Fibroblast of skin of back (primary cell): Measurements from ENCODE around the gene PRAMEF8. TPM values are rescaled to one million over a fixed set of nuclear protein-coding genes. Genes with fewer than 3 reads are reported as not detected.
"Not testable (repeated sequence)": the region's sequence is repeated elsewhere in the genome, so short reads cannot be mapped to it uniquely, and the experiment has no call there.

Experiments
- DNase-seq: peaks from one replicate; pipeline ENCODE4 v3.0.0-alpha.2; 2013
- polyA plus RNA-seq, 2 experiments: library from polyadenylated mRNA; unstranded; fragments of 120-200 nt; gene quantifications; one replicate each; pipeline ENCODE4 v1.2.1, GENCODE V29; 2013; ENCODE audit not compliant: insufficient read length in 2 of 2

PRAMEF8 gene
- polyA plus RNA-seq (2013, experiment 1 of 2; ENCODE audit: insufficient read length) = not detected
- not detected for polyA plus RNA-seq (2013, experiment 2 of 2; ENCODE audit: insufficient read length)

GRCh38 chr1:13285037-13285436 lies at the start of gene PRAMEF8:
PRAMEF8 (minus strand) TSS chr1:13285137; CDS start chr1:13284091, 1,046 bp downstream.
- not testable (repeated sequence) for DNase-seq

- not testable (repeated sequence) for DNase-seq
These were observed 30.3 kb upstream of the PRAMEF8 start, which contains the start of gene PRAMEF15 for GRCh38 chr1:13315281-13315680. PRAMEF15 (plus strand) TSS chr1:13315581; CDS start chr1:13318408, 2,827 bp downstream.

GRCh38 chr1:13303239-13303638 lies 18.3 kb upstream of the PRAMEF8 start, which contains the start of gene PRAMEF33:
PRAMEF33 (plus strand) TSS chr1:13303539; CDS start chr1:13305955, 2,416 bp downstream.
- not testable (repeated sequence) for DNase-seq

GRCh38 chr1:13302197-13302596 lies 17.3 kb upstream of the PRAMEF8 start:
- not testable (repeated sequence) for DNase-seq

- not testable (repeated sequence) for DNase-seq
These were observed 13.8 kb upstream of the PRAMEF8 start for GRCh38 chr1:13298699-13299098.

GRCh38 chr1:13297216-13297931 lies 12.4 kb upstream of the PRAMEF8 start:
- not testable (repeated sequence) for DNase-seq

GRCh38 chr1:13289030-13289429 lies 4.1 kb upstream of the PRAMEF8 start:
- not testable (repeated sequence) for DNase-seq

GRCh38 chr1:13279617-13280016 lies 5.3 kb downstream of the PRAMEF8 start:
- not testable (repeated sequence) for DNase-seq

GRCh38 chr1:13277016-13277415 lies 7.9 kb downstream of the PRAMEF8 start:
- not testable (repeated sequence) for DNase-seq

- not testable (repeated sequence) for DNase-seq
These were observed 19.8 kb downstream of the PRAMEF8 start for GRCh38 chr1:13265124-13265523.

GRCh38 chr1:13253898-13254297 lies 31.0 kb downstream of the PRAMEF8 start, which contains the start of gene PRAMEF5:
PRAMEF5 (plus strand) TSS chr1:13254198; CDS start chr1:13259269, 5,071 bp downstream.
- not testable (repeated sequence) for DNase-seq

- not testable (repeated sequence) for DNase-seq
These were observed 37.8 kb downstream of the PRAMEF8 start for GRCh38 chr1:13247122-13247521.

GRCh38 chr1:13246554-13246871 lies 38.4 kb downstream of the PRAMEF8 start:
- not testable (repeated sequence) for DNase-seq

GRCh38 chr1:13245841-13246553 lies 38.9 kb downstream of the PRAMEF8 start:
- not testable (repeated sequence) for DNase-seq

- not testable (repeated sequence) for DNase-seq
These were observed 41.2 kb downstream of the PRAMEF8 start for GRCh38 chr1:13243536-13244263.

GRCh38 chr1:13239633-13240032 lies 45.3 kb downstream of the PRAMEF8 start:
- not testable (repeated sequence) for DNase-seq

GRCh38 chr1:13237572-13237971 lies 47.4 kb downstream of the PRAMEF8 start:
- not testable (repeated sequence) for DNase-seq

GRCh38 chr1:13234057-13234456 lies 50.9 kb downstream of the PRAMEF8 start:
- not testable (repeated sequence) for DNase-seq

GRCh38 chr1:13232056-13232455 lies 52.9 kb downstream of the PRAMEF8 start:
- DNase-seq = not testable (repeated sequence)
